GM18873 (cell line): ENCODE results near the gene GPRIN2.
"Not testable (repeated sequence)": the region's sequence is repeated elsewhere in the genome, so short reads cannot be mapped to it uniquely, and the experiment has no call there.

Experiments used
- ATAC-seq: cut with Tn5 transposase; IDR thresholded peaks from one replicate; pipeline ENCODE4 v1.9.1; 2021; ENCODE audit warnings: mild to moderate bottlenecking, moderate library complexity, moderate number of reproducible peaks; ENCODE audit not compliant: unreplicated experiment, low FRiP score

Gene GPRIN2

GRCh38 chr10:46538717-46539426, 17.6 kb downstream of the GPRIN2 start:
- no peak for ATAC-seq

- ATAC-seq: no peak
Observed at GRCh38 chr10:46538155-46538554, 18.3 kb downstream of the GPRIN2 start.

GRCh38 chr10:46537309-46537708, 19.1 kb downstream of the GPRIN2 start:
- ATAC-seq: no peak

- ATAC-seq: no peak
Observed at GRCh38 chr10:46536781-46537180, 19.7 kb downstream of the GPRIN2 start.

GRCh38 chr10:46536171-46536570, 20.3 kb downstream of the GPRIN2 start:
- ATAC-seq: no peak

GRCh38 chr10:46534828-46535524, 21.5 kb downstream of the GPRIN2 start:
- no peak for ATAC-seq

- ATAC-seq: not testable (repeated sequence)
Observed at GRCh38 chr10:46532256-46532655, 24.2 kb downstream of the GPRIN2 start.

- ATAC-seq: no peak
Observed at GRCh38 chr10:46530249-46531186, 25.9 kb downstream of the GPRIN2 start.

- ATAC-seq: not testable (repeated sequence)
Observed at GRCh38 chr10:46529742-46530141, 26.7 kb downstream of the GPRIN2 start.

GRCh38 chr10:46528675-46529615, 27.5 kb downstream of the GPRIN2 start:
- ATAC-seq: no peak

- ATAC-seq: no peak
Observed at GRCh38 chr10:46528171-46528671, 28.2 kb downstream of the GPRIN2 start.

- no peak for ATAC-seq
Observed at GRCh38 chr10:46527241-46527811, 29.1 kb downstream of the GPRIN2 start.

- ATAC-seq: no peak
Observed at GRCh38 chr10:46526682-46527038, 29.8 kb downstream of the GPRIN2 start.

- no peak for ATAC-seq
Observed at GRCh38 chr10:46525824-46526681, 30.4 kb downstream of the GPRIN2 start.

GRCh38 chr10:46525177-46525823, 31.2 kb downstream of the GPRIN2 start:
- ATAC-seq: no peak

- no peak for ATAC-seq
Observed at GRCh38 chr10:46524472-46525176, 31.8 kb downstream of the GPRIN2 start.

GRCh38 chr10:46523962-46524471, 32.4 kb downstream of the GPRIN2 start:
- ATAC-seq: no peak
